HG03565 (cell line): ENCODE results near the gene NUP160.
"Not testable (repeated sequence)": the region's sequence is repeated elsewhere in the genome, so short reads cannot be mapped to it uniquely, and the experiment has no call there.

ENCODE experiments used
- ATAC-seq: cut with Tn5 transposase; IDR thresholded peaks from one replicate; pipeline ENCODE4 v1.9.1; 2021; ENCODE audit warnings: mild to moderate bottlenecking, moderate library complexity; ENCODE audit not compliant: unreplicated experiment

NUP160 gene

GRCh38 chr11:47791774-47792430, 56.2 kb downstream of the NUP160 start:
- no peak for ATAC-seq

DNA sequence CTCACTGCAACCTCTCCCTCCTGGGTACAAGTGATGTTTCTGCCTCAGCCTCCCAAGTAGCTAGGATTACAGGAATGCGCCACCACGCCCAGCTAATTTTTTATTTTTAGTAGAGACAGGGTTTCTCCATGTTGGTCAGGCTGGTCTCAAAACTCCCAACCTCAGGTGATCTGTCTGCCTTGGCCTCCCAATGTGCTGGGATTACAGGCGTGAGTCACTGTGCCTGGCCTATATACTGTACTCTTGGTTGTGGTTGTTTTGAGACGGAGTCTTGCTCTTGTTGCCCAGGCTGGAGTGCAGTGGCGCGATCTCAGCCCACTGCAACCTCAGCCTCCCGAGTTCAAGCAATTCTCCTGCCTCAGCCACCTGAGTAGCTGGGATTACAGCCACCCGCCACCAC, 58.1 kb downstream of the NUP160 start:
- not testable (repeated sequence) for ATAC-seq

DNA sequence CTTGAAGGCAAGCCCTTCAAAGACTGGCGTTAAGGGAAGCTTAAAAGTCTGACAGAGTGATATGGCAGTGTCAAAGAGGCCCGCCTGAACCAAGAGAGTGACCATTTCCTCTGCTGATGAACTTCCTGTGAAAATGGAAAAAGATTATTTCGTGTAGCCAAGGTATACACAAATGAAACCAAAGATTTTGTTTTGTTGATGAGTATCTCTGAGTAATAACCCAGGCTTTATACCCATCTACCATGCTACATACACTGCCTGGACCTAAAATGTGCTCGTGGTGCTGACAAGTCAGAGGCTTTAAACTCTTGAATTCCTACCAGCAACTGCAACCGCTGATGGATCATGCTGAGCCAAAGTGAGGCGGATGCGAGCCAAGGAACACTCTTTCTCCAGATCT, 60.0 kb downstream of the NUP160 start:
- no peak for ATAC-seq

GRCh38 chr11:47786373-47786772, 61.8 kb downstream of the NUP160 start:
- no peak for ATAC-seq

DNA sequence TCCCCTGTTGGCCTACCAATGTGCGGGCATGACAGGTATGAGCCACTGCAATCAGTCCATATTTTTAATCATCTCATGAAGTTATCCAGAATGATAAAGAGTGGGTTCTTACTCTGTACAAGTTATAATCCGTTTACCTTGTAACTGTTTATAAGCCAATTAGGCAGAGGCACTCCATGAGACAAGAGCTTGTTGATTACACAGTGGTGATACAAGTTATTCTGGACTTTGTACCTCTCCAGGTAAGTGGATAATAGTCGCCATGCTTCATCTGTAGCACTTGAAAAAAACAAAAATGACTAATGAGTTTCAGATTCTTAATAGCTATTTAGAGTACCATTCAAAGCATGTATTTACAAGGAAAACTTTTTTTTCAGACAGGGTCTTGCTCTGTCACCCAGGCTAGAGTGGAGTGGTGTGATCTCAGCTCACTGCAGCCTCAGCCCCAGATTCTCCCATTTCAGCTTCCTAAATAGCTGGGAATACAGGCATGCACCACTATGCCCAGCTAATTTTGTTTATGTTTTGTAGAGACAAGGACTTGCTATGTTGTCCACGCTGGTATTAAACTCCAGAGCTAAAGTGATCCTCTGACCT, 63.3 kb downstream of the NUP160 start:
- ATAC-seq: no peak

DNA sequence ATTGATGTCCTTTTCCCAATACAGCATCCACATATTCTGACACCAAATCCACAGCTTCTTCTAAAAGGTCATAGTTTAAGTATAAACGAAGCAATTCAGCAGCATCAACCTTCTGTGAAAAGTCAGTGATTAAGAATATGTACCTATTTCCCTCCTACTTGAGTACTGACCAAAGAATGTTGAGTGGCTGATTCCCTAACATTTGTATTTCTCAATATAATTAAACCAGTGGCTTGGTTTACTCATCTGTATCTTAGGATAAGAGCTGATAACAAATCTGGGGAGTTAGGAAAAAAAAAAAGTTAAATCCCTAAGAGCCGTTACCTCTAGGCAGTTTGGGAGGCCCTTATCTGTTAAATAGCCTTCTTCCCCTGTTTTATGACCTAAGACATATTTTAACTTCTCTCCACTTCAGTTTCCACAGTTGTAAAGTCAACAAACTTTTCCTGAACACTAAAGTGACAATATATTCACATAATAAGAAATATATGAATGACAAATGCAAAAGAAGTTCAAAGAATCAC, 65.0 kb downstream of the NUP160 start:
- ATAC-seq: no peak

DNA sequence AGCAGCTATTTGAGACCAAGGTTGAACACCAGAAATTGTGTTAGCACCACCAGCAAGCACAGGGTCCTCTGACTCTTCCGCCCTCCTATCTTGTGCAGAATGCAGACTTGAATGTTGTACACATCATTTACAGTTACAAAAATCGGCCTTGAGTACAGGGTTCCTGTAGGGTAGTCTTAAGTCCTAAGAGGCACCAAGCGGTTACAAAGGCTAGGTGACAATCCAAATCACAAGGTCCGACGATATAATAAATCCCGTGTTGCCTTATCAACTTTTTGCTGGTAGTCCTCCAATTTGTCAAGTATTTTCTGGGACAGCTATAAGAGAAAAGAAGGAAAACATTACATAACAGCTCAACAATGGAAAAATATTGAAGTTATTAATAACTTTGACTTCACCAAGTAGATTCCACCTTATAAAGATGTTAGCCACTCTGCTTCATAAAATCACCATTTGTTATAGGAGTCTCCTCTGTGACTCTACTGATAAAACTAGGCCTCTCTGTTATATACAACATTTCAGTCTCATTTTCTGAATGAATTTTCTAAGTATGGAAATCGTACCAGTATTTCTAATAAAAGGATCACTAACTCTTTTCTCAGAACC, 69.2 kb downstream of the NUP160 start:
- no peak for ATAC-seq

DNA sequence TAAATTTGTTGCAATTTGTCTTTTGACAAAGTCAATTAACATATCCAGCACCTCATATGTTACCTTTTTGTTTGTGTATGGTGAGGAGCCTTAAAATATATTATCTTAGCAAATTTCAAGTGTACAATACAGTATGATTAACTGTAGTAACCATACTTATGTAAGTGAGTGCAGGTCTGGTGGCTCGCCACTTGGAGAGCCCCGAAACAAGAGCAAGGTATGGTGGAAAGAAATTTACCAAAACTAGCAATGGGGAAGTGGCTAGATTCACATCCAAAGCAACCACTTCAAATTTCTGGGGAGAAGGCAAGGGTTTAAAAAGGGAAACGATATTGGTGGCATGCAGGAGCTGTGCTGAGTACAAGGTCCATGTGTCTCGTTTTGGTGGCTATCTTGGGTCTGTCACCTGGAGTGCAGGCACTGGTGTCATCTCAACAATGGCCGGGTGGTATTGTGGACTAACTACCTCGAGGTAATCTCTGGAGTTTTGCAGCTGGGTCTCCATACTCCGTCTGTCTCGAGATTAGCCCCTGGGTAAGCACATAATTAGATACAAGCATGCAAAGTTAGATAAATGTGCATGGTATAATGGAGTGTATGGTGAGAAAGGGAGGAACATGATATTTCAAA, 72.8 kb downstream of the NUP160 start:
- no peak for ATAC-seq

GRCh38 chr11:47773882-47774281, 74.3 kb downstream of the NUP160 start:
- ATAC-seq: no peak

DNA sequence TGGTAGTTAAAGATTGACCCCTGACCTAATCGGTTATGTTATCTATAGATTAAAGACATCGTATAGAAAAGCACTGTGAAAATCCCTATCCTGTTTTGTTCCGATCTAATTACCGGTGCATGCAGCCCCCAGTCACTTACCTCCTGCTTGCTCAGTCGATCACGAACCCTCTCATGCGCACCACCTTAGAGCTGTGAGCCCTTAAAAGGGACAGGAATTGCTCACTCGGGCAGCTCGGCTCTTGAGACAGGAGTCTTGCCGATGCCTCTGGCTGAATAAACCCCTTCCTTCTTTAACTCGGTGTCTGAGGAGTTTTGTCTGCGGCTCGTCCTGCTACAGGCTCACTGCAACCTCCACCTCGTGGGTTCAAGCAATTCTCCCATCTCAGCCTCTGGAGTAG, 78.6 kb downstream of the NUP160 start:
- ATAC-seq: not testable (repeated sequence)

GRCh38 chr11:47768101-47768612, 80.0 kb downstream of the NUP160 start:
- no peak for ATAC-seq

DNA sequence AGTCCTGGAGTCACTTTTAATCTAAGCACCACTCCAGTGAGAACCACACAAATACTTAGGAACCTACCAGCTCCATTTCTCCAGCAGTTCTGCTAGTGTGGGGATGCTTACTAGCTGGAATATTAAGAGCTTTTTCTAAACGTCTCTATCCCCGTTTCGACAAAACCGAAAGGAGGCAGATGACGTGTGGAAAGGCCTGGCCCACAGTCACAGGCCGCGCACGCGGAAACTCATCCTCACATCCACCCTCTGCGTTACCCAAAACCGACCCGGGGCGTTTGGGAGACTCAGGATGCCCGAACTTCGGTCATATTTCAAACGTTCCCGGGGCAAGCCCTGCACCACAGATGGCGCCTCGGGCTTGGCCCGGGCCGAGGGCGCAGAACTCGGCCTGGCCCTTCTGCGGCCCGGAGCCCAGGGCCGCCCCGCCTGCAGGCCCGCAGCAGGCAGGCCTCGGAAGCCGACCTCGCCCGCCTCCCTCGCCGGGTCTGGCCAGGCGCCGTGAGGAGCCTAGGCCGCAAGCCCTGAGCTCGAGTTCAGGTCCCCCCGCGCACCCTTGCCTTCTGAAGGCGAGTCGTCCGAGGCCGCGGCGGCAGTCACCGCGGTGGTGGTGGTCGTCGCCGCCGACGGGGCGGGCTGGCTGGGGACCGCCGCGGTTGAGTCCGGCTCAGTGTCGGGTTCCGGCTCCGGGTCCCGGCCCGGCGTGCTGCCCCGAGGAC, 81.5 kb downstream of the NUP160 start:
- peak; percentile 10 for ATAC-seq

DNA sequence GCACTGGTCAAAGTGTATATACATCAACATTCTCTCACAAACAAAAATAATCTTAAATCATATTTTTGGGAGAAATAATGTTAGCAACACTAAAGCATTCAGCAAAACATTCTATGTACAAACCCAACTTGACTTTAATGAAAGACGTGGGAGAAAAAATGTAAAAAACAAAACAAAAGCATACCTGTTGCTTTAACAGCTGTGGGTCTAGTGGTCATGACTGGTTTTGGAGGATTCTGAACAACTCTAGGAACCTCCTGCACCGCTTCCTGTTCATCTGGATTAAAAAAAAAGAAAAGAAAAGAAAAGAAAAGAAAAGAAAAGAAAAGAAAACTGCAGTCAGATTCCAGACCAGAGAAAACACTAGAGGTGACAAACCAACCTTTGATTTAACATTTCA, 83.1 kb downstream of the NUP160 start:
- no peak for ATAC-seq

- not testable (repeated sequence) for ATAC-seq
Observed at GRCh38 chr11:47759291-47759690, 88.9 kb downstream of the NUP160 start.

- no peak for ATAC-seq
Observed at GRCh38 chr11:47756208-47756607, 91.9 kb downstream of the NUP160 start.

- no peak for ATAC-seq
Observed at GRCh38 chr11:47750725-47751124, 97.4 kb downstream of the NUP160 start.

DNA sequence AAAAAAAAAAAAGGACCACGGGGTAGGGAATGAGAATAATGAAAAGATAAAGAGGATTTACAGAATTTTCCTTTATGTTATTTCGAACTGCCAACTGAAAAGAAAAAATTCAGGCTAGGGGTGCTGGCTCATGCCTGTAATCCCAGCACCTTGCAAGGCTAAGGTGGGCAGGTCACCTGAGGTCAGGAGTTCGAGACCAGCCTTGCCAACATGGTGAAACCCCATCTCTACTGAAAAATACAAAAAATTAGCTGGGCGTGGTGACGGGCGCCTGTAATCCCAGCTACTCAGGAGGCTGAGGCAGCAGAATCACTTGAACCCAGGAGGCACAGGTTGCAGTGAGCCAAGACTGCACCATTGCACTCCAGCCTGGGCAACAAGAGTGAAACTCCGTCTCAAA, 105.7 kb downstream of the NUP160 start:
- not testable (repeated sequence) for ATAC-seq

DNA sequence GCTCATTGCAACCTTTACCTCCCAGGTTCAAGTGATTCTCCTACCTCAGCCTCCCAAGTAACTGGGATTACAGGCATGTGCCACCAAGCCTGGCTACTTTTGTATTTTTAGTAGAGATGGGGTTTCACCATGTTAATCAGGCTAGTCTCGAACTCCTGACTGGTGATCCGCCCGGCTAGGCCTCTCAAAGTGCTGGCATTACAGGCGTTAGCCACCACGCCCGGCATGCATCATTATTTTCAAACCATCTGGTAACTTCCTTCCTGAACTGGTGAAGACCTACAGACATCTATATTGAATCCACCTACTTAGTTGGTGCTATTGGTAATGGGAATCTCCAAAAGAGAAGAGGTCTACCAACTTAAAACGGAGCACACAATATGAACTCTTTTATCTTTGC, 110.3 kb downstream of the NUP160 start:
- not testable (repeated sequence) for ATAC-seq

DNA sequence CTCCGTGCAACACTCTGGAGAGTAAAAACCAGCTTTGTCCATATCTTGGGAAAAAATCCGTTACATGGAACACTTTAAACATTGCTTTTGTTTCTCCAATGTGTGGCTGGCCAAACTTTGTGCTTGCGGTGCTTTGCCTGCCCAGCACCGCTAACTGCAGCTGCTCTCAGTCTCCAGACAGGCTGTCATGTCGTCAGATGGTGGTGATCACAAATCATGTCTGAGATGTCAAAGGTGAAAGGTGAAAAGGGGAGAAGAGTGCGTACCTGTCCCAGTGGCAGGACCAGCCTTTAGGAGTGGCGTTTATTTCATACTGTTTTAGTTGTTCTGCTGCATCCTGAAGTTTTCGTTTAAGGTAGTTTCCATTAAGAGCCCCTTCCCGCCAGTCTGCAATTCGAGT, 115.9 kb downstream of the NUP160 start:
- no peak for ATAC-seq

DNA sequence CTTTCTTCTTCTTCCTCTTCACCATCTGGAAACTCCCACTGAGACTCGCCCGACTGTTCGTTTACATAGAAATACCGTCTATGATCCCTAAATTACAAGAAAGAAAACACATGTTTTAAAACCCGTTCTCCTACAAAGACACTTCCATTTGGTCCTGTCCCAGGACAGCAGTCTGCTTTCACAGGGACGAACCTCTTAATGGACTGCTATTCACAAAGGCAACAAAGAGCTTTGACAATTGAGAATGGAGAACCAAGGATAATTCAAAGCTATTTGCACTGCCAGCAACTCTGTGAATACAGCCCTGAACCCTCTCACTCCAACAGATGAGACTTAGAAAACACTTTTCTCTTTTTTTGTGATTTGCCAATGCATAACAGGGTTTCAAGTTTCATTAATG, 116.7 kb downstream of the NUP160 start:
- no peak for ATAC-seq
